RWPE2 (cell line): ENCODE results near the gene E2F1.

ENCODE experiments used
- ATAC-seq: fragments of 200-7000 bp; cut with Tn5 transposase; 3 replicates; pipeline ENCODE4 v1.9.1; 2021; ENCODE audit warnings: low read depth
- DNase-seq: peaks from one replicate; pipeline ENCODE4 v3.0.0-alpha.2; 2020; ENCODE audit warnings: low spot score
- H3K27ac ChIP-seq: fragments of 450-650 bp; 2 replicates; pipeline ENCODE4 v1.5.1; 2017; ENCODE audit warnings: mild to moderate bottlenecking; ENCODE audit not compliant: poor library complexity, severe bottlenecking
- H3K27me3 ChIP-seq: fragments of 250-450 bp; sonication (Bioruptor Pico); 2 replicates; pipeline ENCODE4 v1.5.1; 2021; ENCODE audit warnings: mild to moderate bottlenecking, moderate library complexity; ENCODE audit not compliant: insufficient read depth, poor library complexity, severe bottlenecking
- H3K36me3 ChIP-seq: fragments of 250-450 bp; sonication (Bioruptor Pico); 2 replicates; pipeline ENCODE4 v1.5.1; 2020; ENCODE audit warnings: low read depth, mild to moderate bottlenecking, moderate library complexity
- H3K4me1 ChIP-seq: fragments of 250-450 bp; sonication (Bioruptor Pico); 2 replicates; pipeline ENCODE4 v1.5.1; 2021; ENCODE audit warnings: mild to moderate bottlenecking, moderate library complexity; ENCODE audit not compliant: insufficient read depth, poor library complexity, severe bottlenecking
- H3K4me3 ChIP-seq: fragments of 250-450 bp; sonication (Bioruptor Pico); 2 replicates; pipeline ENCODE4 v1.5.1; 2021; ENCODE audit warnings: mild to moderate bottlenecking, moderate library complexity; ENCODE audit not compliant: severe bottlenecking
- H3K9me3 ChIP-seq: fragments of 250-450 bp; sonication (Bioruptor Pico); 2 replicates; pipeline ENCODE4 v1.5.1; 2021; ENCODE audit warnings: mild to moderate bottlenecking, moderate library complexity; ENCODE audit not compliant: severe bottlenecking
- CTCF ChIP-seq: fragments of 450-650 bp; IDR thresholded peaks from one replicate; pipeline ENCODE4 v1.5.1; 2017; ENCODE audit warnings: mild to moderate bottlenecking, moderate library complexity; ENCODE audit not compliant: poor library complexity, severe bottlenecking

E2F1 gene

GRCh38 chr20:33657704-33658095 lies 28.5 kb downstream of the E2F1 start:
- H3K27me3 ChIP-seq, result no peaks in the 10 kb centered on the region
- H3K4me1 ChIP-seq, result no peaks in the 10 kb centered on the region
- H3K36me3 ChIP-seq, result no peaks in the 10 kb centered on the region
- no peak for TF ChIP-seq CTCF
- no peak for ATAC-seq
- no peak overlapping the region for H3K4me3 ChIP-seq
- H3K27ac ChIP-seq, result no peak overlapping the region
- peak; percentile 85 for DNase-seq
- no peaks in the 10 kb centered on the region for H3K9me3 ChIP-seq

GRCh38 chr20:33656783-33657703 lies 29.1 kb downstream of the E2F1 start:
- no peak overlapping the region for H3K4me3 ChIP-seq
- ATAC-seq (no peak), DNase-seq (no peak)
- H3K36me3 ChIP-seq, result no peaks in the 10 kb centered on the region
- TF ChIP-seq CTCF, result no peak
- no peaks in the 10 kb centered on the region for H3K9me3 ChIP-seq
- no peaks in the 10 kb centered on the region for H3K27me3 ChIP-seq
- no peak overlapping the region for H3K27ac ChIP-seq
- no peaks in the 10 kb centered on the region for H3K4me1 ChIP-seq

- no peak for ATAC-seq
- TF ChIP-seq CTCF, result no peak
- DNase-seq, result no peak
- Histone ChIP-seq H3K9me3 (no peaks in the 10 kb centered on the region), H3K4me1 (no peaks in the 10 kb centered on the region), H3K27ac (no peak overlapping the region), H3K27me3 (no peaks in the 10 kb centered on the region), H3K4me3 (no peak overlapping the region), H3K36me3 (no peaks in the 10 kb centered on the region)
These were observed 30.0 kb downstream of the E2F1 start for GRCh38 chr20:33656010-33656782.

- ATAC-seq, result no peak
- no peaks in the 10 kb centered on the region for H3K36me3 ChIP-seq
- H3K27ac ChIP-seq, result no peak overlapping the region
- H3K27me3 ChIP-seq, result no peaks in the 10 kb centered on the region
- no peaks in the 10 kb centered on the region for H3K9me3 ChIP-seq
- TF ChIP-seq CTCF, result no peak
- H3K4me3 ChIP-seq, result no peak overlapping the region
- H3K4me1 ChIP-seq, result no peaks in the 10 kb centered on the region
- no peak for DNase-seq
These were observed 31.0 kb downstream of the E2F1 start for GRCh38 chr20:33655164-33655563.
